Measurements from ENCODE around the gene TIMP2. TPM values are rescaled to one million over a fixed set of nuclear protein-coding genes. Genes with fewer than 3 reads are reported as not detected.

TIMP2 gene
- total and polyA plus RNA-seq, 2 experiments from 2014 or later, result 103 to 587 TPM

GRCh38 chr17:78876094-78876597 lies 49.0 kb downstream of the TIMP2 start:
- Histone ChIP-seq H3K4me3 (no peak overlapping the region), H3K27ac (peak overlapping the region; percentile 19), H3F3A (ENCODE audit: insufficient read depth) (peaks cover 64% of the 10 kb centered on the region), H3K9me3 (ENCODE audit: low read depth) (no peaks in the 10 kb centered on the region), H2AFZ (no peak overlapping the region), H3K9ac (no peak overlapping the region), H3K79me2 (ENCODE audit: insufficient read depth) (peaks cover 96% of the 10 kb centered on the region), H3K27me3 (replicated peaks; ENCODE audit: insufficient read depth) (no peaks in the 10 kb centered on the region), H3K9me2 (ENCODE audit: insufficient read depth) (no peaks in the 10 kb centered on the region), H3K36me3 (ENCODE audit: low read depth) (peaks cover 19% of the 10 kb centered on the region), H4K20me1 (ENCODE audit: insufficient read depth) (no peaks in the 10 kb centered on the region), H3K4me1 (ENCODE audit: insufficient read depth) (peaks cover 27% of the 10 kb centered on the region), H3K4me2 (ENCODE audit: unreplicated experiment) (no peak overlapping the region)
- in situ Hi-C loops (cut with MboI), result no loop called here
- 85 to 86% methylated on average over 7 of the region's 7 CpGs for WGBS, 2 experiments (ENCODE audit: low coverage in 1 of 2, low lambda C conversion rate in 2 of 2, missing lambda C conversion rate in 2 of 2)
- DNase-seq, result no peak
- TF ChIP-seq EZH2 (IDR thresholded peaks at IDR 0.05; ENCODE audit: insufficient read depth, poor library complexity, severe bottlenecking), result no peak
- no peak for TF ChIP-seq EZH2phosphoT487 (IDR thresholded peaks at IDR 0.05; ENCODE audit: insufficient read depth, low read depth)

GRCh38 chr17:78875363-78876093 lies 49.7 kb downstream of the TIMP2 start:
- H2AFZ ChIP-seq, result no peak overlapping the region
- H3K27me3 ChIP-seq (replicated peaks; ENCODE audit: insufficient read depth), result no peaks in the 10 kb centered on the region
- H3K9ac ChIP-seq, result no peak overlapping the region
- H3K4me2 ChIP-seq (ENCODE audit: unreplicated experiment), result no peak overlapping the region
- peaks cover 25% of the 10 kb centered on the region for H3K4me1 ChIP-seq (ENCODE audit: insufficient read depth)
- H3K27ac ChIP-seq, result peak overlapping the region; percentile 19
- peaks cover 96% of the 10 kb centered on the region for H3K79me2 ChIP-seq (ENCODE audit: insufficient read depth)
- no peaks in the 10 kb centered on the region for H4K20me1 ChIP-seq (ENCODE audit: insufficient read depth)
- no peaks in the 10 kb centered on the region for H3K9me3 ChIP-seq (ENCODE audit: low read depth)
- TF ChIP-seq EZH2phosphoT487 (IDR thresholded peaks at IDR 0.05; ENCODE audit: insufficient read depth, low read depth) (no peak), EZH2 (IDR thresholded peaks at IDR 0.05; ENCODE audit: insufficient read depth, poor library complexity, severe bottlenecking) (no peak)
- peaks cover 59% of the 10 kb centered on the region for H3F3A ChIP-seq (ENCODE audit: insufficient read depth)
- no peak overlapping the region for H3K4me3 ChIP-seq
- H3K9me2 ChIP-seq (ENCODE audit: insufficient read depth), result no peaks in the 10 kb centered on the region
- peak; percentile 29 for DNase-seq
- H3K36me3 ChIP-seq (ENCODE audit: low read depth), result peaks cover 25% of the 10 kb centered on the region
- in situ Hi-C loops (cut with MboI), result no loop called here
- 87 to 90% methylated on average over 9 of the region's 9 CpGs for WGBS, 2 experiments (ENCODE audit: low coverage in 1 of 2, low lambda C conversion rate in 2 of 2, missing lambda C conversion rate in 2 of 2)

GRCh38 chr17:78873519-78874340 lies 51.5 kb downstream of the TIMP2 start:
- peaks cover 99% of the 10 kb centered on the region for H3K79me2 ChIP-seq (ENCODE audit: insufficient read depth)
- peaks cover 37% of the 10 kb centered on the region for H3K36me3 ChIP-seq (ENCODE audit: low read depth)
- H2AFZ ChIP-seq, result no peak overlapping the region
- H3K4me2 ChIP-seq (ENCODE audit: unreplicated experiment), result no peak overlapping the region
- H3K9me2 ChIP-seq (ENCODE audit: insufficient read depth), result no peaks in the 10 kb centered on the region
- peaks cover 46% of the 10 kb centered on the region for H3F3A ChIP-seq (ENCODE audit: insufficient read depth)
- no peaks in the 10 kb centered on the region for H4K20me1 ChIP-seq (ENCODE audit: insufficient read depth)
- H3K4me3 ChIP-seq, result no peak overlapping the region
- in situ Hi-C loops (cut with MboI), result no loop called here
- no peak overlapping the region for H3K9ac ChIP-seq
- no peaks in the 10 kb centered on the region for H3K27me3 ChIP-seq (replicated peaks; ENCODE audit: insufficient read depth)
- no peaks in the 10 kb centered on the region for H3K9me3 ChIP-seq (ENCODE audit: low read depth)
- no peak overlapping the region for H3K27ac ChIP-seq
- DNase-seq, result no peak
- TF ChIP-seq EZH2 (IDR thresholded peaks at IDR 0.05; ENCODE audit: insufficient read depth, poor library complexity, severe bottlenecking) (no peak), EZH2phosphoT487 (IDR thresholded peaks at IDR 0.05; ENCODE audit: insufficient read depth, low read depth) (no peak)
- 83 to 84% methylated on average over 21 of the region's 21 CpGs for WGBS, 2 experiments (ENCODE audit: low coverage in 1 of 2, low lambda C conversion rate in 2 of 2, missing lambda C conversion rate in 2 of 2)
- H3K4me1 ChIP-seq (ENCODE audit: insufficient read depth), result peaks cover 13% of the 10 kb centered on the region

- Histone ChIP-seq H3K27me3 (replicated peaks; ENCODE audit: insufficient read depth) (no peaks in the 10 kb centered on the region), H3K9me3 (ENCODE audit: low read depth) (no peaks in the 10 kb centered on the region), H3K36me3 (ENCODE audit: low read depth) (peaks cover 39% of the 10 kb centered on the region), H3K4me2 (ENCODE audit: unreplicated experiment) (no peak overlapping the region), H4K20me1 (ENCODE audit: insufficient read depth) (no peaks in the 10 kb centered on the region), H3K27ac (no peak overlapping the region), H3K4me1 (ENCODE audit: insufficient read depth) (peaks cover 14% of the 10 kb centered on the region), H3F3A (ENCODE audit: insufficient read depth) (peaks cover 42% of the 10 kb centered on the region), H3K4me3 (no peak overlapping the region), H3K9me2 (ENCODE audit: insufficient read depth) (no peaks in the 10 kb centered on the region), H2AFZ (no peak overlapping the region), H3K79me2 (ENCODE audit: insufficient read depth) (peaks cover 96% of the 10 kb centered on the region), H3K9ac (no peak overlapping the region)
- DNase-seq, result no peak
- no peak for TF ChIP-seq EZH2phosphoT487 (IDR thresholded peaks at IDR 0.05; ENCODE audit: insufficient read depth, low read depth)
- TF ChIP-seq EZH2 (IDR thresholded peaks at IDR 0.05; ENCODE audit: insufficient read depth, poor library complexity, severe bottlenecking), result no peak
- in situ Hi-C loops (cut with MboI), result no loop called here
- 93 to 98% methylated on average over 6 of the region's 6 CpGs for WGBS, 2 experiments (ENCODE audit: low coverage in 1 of 2, low lambda C conversion rate in 2 of 2, missing lambda C conversion rate in 2 of 2)
Measured at GRCh38 chr17:78872486-78872885, 52.7 kb downstream of the TIMP2 start.

Measured in GM23248 (cell line).